ENCODE data around the gene SOX15.

The SOX15 gene

GRCh38 chr17:7556627-7557026 is 33.3 kb downstream of the SOX15 start:
- no peak for DNase-seq

- DNase-seq: no peak
Measured at GRCh38 chr17:7555320-7555948, 34.5 kb downstream of the SOX15 start.

- DNase-seq: peak; percentile 57
Measured at GRCh38 chr17:7553356-7553755, 36.5 kb downstream of the SOX15 start.

GRCh38 chr17:7552621-7553051 is 37.3 kb downstream of the SOX15 start:
- peak; percentile 19 for DNase-seq

- no peak for DNase-seq
Measured at GRCh38 chr17:7551396-7551795, 38.5 kb downstream of the SOX15 start.

- DNase-seq: no peak
Measured at GRCh38 chr17:7550344-7550743, 39.5 kb downstream of the SOX15 start.

GRCh38 chr17:7549401-7550055 is 40.4 kb downstream of the SOX15 start:
- DNase-seq: no peak

- DNase-seq: no peak
Measured at GRCh38 chr17:7548585-7549400, 41.1 kb downstream of the SOX15 start, which contains the start of gene TNFSF12. TNFSF12 (plus strand) TSS chr17:7549058; CDS start chr17:7549154, 96 bp downstream.

GRCh38 chr17:7544911-7545310 is 45.0 kb downstream of the SOX15 start:
- no peak for DNase-seq

GRCh38 chr17:7541074-7541621 is 48.7 kb downstream of the SOX15 start:
- DNase-seq: no peak

- no peak for DNase-seq
Measured at GRCh38 chr17:7538891-7539545, 50.9 kb downstream of the SOX15 start.
